SK-MEL-5 (cell line): ENCODE data around the gene PHEX. TPM values are rescaled to one million over a fixed set of nuclear protein-coding genes. Genes with fewer than 3 reads are reported as not detected.

Experiments used
- DNase-seq: peaks from one replicate; pipeline ENCODE4 v3.0.0-alpha.2; 2016; ENCODE audit warnings: low read depth, low spot score
- in situ Hi-C: cut with HindIII; loops from 2 replicates; pipeline ENCODE4 v1.10.0; 2016; ENCODE audit warnings: low sequenced_read_pairs, high pct_unique_total_duplicates, low pct_unique_long_range_greater_than_20kb
- total RNA-seq: library from RNA; depleted of rRNA; stranded (reverse); fragments of >200 nt; shearing (Covaris generic); gene quantifications from 2 replicates; pipeline ENCODE4 v1.2.3, GENCODE V29; 2014

Gene PHEX
- total RNA-seq, 1 experiment from 2014 or later, result 0.16 TPM

GRCh38 chrX:22086003-22086402 lies 53.9 kb downstream of the PHEX start:
- DNase-seq, result no peak
- in situ Hi-C loops, result no loop called here

- in situ Hi-C loops, result no loop called here
- no peak for DNase-seq
Observed at GRCh38 chrX:22087011-22087557, 55.0 kb downstream of the PHEX start.

DNA sequence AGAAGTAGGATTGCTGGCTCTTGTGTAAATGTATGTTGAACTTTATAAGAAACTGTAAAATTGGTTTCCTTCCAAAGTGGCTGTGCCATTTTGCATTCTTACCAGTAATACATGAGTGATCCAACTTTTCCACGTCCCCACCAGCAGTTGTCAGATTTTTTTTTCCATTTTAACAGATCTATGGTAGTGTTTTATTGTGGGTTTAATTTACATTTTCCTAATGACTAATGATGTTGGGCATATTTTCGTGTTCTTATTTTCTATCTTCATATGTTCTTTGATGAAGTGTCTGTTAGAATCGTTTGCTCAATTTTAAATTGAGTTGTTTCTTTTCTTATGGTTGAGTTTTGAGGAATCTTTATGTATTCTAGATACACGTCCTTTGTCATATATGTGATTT lies 56.2 kb downstream of the PHEX start:
- DNase-seq, result no peak
- in situ Hi-C loops, result no loop called here

DNA sequence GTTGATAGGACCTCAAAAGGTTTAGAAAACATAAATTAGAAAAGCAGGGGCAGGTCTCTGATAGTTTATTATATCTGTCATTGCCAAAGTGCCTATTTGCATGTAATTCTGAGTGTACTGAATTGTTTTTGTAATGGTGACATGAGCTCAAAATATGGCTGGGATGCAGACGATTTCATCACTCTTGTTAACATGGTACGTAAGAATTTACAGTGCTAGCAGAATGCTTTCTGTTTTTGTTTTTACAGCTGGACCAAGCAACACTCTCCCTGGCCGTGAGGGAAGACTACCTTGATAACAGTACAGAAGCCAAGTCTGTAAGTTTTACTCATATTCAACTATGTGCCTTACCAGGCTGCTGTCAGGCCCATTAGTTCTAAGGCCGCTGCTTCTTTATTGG lies 58.1 kb downstream of the PHEX start:
- no peak for DNase-seq
- in situ Hi-C loops, result no loop called here

DNA sequence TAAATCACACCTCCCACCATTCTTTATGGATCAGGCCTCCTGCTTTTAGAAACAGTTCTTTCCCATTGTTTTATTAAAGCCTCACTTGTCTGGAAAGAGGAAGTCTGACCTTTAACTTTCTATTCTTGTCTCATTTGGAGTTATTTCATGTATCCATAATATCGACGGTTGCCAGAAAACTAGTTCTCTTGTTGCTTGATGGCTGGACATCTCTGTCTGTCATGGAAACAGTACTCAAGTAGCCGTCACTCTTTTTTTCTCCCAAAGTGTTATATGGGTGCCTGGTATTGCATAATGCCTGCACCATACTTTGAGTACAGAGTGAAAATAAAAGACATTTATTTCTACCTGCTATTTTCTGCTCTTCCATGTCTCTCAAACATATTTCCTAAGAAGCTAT lies 61.4 kb downstream of the PHEX start:
- DNase-seq, result no peak
- in situ Hi-C loops, result no loop called here

DNA sequence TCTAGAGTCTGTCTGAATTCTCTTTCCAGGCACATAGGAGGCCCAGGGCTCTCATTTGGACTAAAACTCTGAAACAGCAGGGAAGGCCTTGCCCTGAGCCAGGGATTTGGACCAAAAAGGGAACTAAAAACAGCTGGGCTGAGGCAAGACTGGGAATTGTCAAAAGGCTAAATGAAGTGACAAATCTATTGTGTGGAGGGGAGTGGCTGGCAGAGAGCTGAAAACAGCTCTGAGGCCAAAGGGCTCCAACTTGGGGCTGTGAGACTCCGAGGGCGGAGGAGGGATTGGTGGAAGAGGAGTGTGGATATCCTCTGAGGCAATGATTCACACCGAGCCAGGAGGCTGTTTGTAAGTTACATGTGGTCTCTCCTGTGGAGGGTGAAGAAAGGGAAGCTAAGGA lies 63.2 kb downstream of the PHEX start:
- in situ Hi-C loops, result no loop called here
- no peak for DNase-seq

- DNase-seq, result no peak
- in situ Hi-C loops, result no loop called here
Observed at GRCh38 chrX:22095856-22096255, 63.7 kb downstream of the PHEX start.

DNA sequence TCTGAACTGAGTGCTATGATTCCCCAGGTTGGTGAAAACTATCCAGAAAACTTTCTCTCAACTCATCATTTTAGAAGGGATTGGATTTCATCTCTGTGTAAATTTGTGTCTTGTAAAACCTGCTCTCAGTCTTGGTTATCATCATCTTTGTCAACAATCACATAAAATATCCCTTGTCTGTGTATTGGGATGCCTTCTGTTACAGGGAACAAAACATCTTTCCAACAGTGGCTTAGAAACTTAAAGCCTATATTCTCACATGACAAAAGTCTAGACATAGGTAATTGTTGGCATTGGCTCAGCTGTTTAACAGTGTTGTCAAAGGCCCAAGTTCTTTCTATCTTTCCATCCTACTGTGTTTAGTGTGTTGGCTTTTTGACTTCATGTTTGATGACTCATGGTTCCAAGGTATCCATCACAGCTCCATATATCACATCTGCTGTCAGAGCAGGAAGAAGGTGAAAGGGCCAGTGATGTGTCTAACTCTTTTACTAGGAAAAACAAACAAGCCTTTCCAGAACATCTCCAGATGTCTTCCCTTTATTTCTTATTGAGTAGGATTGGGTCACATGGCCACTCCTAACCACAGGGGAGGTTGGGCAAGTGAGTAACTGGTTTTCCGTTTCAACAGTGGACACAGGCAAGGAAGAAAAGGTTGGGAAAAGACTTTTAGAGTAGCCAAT lies 65.0 kb downstream of the PHEX start:
- DNase-seq, result no peak

DNA sequence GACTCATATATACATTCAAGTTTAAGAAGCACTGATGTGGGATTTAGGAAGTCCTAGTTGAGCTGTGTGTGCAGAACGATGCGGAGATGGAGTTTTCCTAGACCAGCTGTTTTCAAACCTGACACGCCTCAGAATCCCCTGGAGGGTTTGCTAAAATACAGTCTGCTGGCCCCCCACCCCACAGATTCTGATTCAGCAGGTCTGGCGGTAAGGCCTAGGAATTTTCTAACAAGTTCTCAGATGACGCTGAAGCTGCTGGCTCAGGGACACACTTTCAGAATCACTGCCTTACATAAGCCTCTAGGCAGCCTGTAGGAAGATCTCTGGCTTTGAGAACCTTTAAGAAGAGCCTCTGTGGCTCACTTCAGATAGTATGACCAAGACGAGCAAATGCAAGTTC lies 73.1 kb downstream of the PHEX start:
- in situ Hi-C loops, result no loop called here
- DNase-seq, result no peak

More for the DNA sequence above, 65.0 kb downstream of the PHEX start:
- in situ Hi-C loops, result no loop called here

DNA sequence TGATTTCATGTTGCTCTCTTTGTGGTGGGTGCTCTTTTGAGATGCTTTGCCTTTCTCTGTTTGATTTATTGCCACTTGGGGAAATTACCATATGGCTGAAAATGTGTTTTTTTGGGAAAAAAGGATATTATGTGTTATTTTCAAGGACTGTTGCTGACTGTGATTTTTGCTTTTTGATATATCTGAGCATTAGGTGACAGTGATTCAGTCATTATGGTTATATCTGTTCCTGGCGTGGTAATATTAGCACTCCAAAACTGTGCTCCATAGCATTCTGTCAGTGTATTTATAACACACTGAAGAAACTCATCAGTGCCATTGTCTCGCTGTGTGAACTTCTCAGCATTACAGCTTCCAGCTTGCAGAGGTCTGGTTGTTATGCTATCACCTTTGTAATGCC lies 73.8 kb downstream of the PHEX start:
- no peak for DNase-seq
- in situ Hi-C loops, result no loop called here

GRCh38 chrX:22109442-22109841 lies 77.3 kb downstream of the PHEX start:
- in situ Hi-C loops, result no loop called here
- DNase-seq, result no peak

GRCh38 chrX:22110729-22111494 lies 78.8 kb downstream of the PHEX start:
- DNase-seq, result no peak

DNA sequence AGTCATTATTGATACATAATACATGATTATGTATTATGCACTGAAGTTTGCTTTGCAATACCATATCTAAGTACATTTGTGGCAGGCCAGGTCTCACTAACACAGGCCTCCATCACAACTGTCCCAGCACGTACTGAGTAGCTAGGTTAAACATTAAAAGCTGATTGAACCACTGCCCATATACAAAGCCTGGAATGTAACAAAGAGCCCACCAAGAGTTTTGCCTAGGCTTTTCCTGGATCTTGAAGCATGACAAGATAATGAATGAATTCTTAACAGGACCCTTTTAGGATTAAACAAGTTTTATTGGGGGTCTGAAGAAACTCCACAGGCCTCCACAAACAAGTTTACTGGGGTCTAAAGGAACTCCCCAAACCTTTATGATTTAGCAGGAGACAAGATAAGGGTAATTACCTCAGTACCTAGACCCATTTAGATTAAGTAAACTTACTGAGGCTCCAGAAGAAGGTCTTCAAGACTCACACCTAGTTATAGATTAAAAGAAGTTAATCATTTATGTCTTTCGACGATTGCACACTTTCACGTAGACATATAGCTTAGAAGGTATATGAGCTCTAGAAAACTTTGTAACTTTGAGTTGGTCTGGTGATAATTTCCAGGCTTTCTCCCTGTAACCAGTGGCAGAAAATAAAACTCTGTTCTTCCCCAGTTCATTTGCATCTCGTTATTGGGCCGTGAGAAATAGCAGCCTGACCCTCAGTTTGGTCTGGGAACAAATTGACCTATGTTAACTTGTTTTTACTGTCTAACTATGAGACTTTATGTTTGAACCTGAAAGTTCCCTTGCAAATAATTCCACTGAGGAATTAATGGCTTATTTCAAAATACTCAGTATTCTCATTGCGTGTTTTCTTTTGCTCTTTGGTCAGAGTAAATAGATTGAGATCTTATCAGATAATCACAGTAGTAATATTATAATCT lies 84.8 kb downstream of the PHEX start:
- in situ Hi-C loops, result no loop called here
- DNase-seq, result no peak

More at GRCh38 chrX:22110729-22111494, 78.8 kb downstream of the PHEX start:
- in situ Hi-C loops, result no loop called here

GRCh38 chrX:22117633-22118032 lies 85.5 kb downstream of the PHEX start:
- DNase-seq, result no peak
- in situ Hi-C loops, result no loop called here

DNA sequence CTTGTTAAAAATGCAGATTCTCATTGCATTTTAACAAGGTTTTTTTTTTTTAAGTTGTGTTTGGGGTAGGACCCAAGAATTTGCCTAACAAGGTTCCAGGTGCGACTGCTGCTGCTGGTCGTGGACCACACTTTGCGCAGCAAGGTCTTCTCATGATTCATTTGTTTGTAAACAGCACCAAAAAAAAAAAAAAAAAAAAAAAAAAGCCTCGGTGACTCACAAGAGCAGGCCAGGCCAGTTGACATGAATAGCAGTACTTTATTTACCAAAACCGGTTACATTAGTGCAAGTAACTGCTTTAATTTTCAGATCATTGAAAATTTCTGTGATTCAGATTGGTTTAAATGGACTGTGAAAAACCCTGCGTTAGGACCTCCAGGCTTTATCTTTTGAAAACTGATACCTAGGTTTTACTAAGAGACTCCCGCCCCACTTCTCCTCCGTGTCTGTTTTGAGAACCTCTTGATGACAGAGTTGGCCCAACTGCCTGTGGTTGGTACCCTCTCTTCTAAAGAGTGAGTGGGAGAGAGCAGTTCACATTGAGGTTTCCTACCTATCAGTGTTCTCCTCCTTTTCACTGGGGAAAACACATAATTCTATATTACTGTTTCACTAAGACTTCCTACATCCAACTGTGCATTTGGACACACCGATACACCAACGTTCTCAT lies 86.2 kb downstream of the PHEX start:
- in situ Hi-C loops, result no loop called here
- DNase-seq, result no peak

DNA sequence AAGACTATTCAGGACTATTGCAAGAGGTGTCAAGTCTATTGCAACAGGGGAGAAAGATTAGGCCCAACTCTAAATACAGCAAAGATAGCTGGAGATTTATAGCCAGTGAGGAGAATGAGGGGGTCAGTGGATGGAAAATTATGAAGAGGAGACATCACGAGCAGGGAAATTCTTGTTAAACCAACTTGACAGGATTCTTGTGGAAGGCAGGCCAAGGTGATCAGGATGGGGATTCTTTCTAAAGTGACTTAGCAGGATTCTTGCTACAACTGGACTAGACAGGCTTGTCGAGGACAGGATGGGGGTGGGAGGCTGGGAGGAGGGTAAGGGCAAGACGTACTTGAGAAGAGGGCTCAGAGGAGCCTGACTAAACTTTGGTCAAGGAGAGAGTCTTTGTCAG lies 89.0 kb downstream of the PHEX start:
- in situ Hi-C loops, result no loop called here
- no peak for DNase-seq

DNA sequence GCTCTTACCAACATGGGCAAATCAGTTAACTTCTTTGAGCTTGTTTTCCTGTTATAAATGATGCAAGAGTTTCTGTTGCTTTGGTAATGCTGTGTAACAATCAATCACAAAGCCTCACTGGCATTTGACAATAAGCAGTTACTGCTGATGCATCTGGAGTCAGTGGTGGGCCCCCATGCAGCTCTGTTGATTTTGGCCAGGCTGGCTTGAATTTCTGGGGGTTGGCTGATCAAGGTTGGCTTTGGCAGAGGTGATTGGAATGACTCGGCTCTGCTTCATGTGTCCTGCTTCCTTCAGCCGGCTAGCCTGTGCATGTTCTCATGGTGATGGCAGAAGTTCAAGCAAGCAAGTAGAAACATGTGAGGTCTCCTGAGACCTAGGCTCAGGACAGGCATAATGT lies 90.4 kb downstream of the PHEX start:
- in situ Hi-C loops, result no loop called here
- peak; percentile 57 for DNase-seq
